Measurements from ENCODE around the gene DYNLL2. TPM values are rescaled to one million over a fixed set of nuclear protein-coding genes. Genes with fewer than 3 reads are reported as not detected.
"Not testable (repeated sequence)": the region's sequence is repeated elsewhere in the genome, so short reads cannot be mapped to it uniquely, and the experiment has no call there.

DYNLL2 gene
- total RNA-seq, 1 donor from 2014 or later, result 16.1 TPM

GRCh38 chr17:58072862-58073261 is 10.4 kb upstream of the DYNLL2 start:
- no peak for DNase-seq

GRCh38 chr17:58073266-58073665 is 10.0 kb upstream of the DYNLL2 start:
- DNase-seq, result not testable (repeated sequence)

GRCh38 chr17:58074406-58074805 is 8.8 kb upstream of the DYNLL2 start:
- DNase-seq, result not testable (repeated sequence)

- DNase-seq, result no peak
Measured at GRCh38 chr17:58079300-58080033, 3.8 kb upstream of the DYNLL2 start.

DNA sequence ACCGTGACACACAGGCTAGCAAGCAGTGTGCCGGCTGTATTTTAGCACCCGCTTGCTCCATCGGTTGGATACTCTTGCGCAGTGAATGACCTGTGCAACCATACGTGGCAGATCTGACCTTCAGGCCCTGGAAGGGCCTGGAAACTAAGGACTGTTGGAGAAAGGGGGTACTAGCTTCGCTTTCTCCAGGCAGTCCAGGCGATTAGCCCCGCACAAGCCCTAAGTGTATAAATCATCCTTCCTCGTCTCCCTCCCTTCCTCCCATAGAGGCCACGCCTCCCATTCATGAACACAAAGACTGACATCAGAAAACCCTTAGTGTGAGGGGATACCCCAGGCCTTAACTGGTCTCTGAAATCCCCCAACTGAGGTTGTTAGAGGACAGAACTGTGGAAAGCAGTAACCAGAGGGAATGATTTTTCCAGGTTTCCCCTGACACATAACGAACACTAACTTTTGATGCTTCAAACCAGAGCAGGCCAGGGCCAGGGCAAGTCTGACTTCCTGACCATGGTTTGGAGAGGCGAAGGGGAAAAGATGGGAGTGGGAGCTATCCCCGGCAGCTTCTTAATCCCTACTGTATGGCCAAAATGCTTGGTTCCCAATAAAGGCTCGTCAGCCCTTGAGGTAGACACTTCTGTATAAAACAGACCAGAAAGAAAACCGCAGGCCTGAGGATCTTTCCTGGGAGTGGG is 1.4 kb upstream of the DYNLL2 start:
- no peak for DNase-seq

DNA sequence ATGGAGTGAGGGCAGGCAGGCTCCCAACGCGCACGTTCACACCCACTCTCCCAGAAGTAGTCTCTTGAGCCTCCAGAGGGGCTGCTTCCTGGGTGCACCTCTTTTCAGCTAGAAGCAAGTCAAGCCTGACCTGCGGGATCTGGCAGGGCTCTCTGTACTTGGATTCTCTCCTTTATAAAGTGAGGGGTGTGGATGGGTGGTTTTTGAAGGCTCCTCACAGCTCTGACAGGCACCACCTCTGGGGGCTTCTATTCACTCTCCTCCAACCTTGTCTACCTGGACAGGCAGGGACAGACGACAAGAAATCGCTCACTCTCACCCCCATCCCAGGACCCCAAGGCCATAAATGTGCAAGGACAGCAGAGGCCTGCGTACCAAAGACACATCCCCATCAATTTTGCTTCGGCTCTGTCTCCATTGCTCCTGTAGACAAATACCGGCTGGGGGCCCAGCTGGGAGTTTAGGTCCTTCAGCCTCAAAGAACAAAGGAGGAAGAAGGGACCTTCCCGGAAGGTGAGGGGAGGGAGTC is 814 bp upstream of the DYNLL2 start:
- DNase-seq, result no peak

GRCh38 chr17:58083491-58084316 is 485 bp downstream of the DYNLL2 start:
- no peak for DNase-seq

DNA sequence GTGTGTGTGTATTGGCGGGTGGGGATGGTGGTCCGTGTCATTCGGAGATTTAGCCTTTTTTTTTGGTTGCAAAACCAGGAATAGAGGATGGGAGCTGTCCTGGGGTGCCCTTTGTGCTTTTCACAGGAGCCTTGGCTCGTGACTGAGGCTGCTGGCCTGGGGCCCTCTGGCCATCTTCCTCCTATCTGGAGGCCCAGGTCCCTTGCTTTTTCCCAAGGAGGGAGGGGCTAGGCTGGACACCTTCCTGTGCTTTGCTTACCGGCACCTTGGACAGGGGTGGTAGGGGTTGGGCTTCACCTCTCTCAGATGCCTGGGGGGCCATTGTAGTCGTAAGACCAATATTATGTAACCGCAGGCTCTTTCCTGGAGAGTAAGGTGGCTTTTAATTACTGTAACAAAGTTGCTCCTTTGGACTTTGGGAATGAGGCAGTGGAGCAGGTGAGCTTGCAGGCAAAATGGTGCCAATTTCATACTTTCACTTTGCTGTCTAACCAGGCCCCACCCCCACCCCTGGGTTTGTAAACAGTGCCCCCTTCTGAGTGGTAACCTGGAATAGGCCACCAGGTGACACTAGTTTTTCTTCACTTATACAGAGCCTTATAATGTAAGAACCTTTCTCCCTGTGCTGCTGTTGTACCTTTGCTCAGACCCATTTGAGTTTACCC is 1.2 kb downstream of the DYNLL2 start:
- no peak for DNase-seq

DNA sequence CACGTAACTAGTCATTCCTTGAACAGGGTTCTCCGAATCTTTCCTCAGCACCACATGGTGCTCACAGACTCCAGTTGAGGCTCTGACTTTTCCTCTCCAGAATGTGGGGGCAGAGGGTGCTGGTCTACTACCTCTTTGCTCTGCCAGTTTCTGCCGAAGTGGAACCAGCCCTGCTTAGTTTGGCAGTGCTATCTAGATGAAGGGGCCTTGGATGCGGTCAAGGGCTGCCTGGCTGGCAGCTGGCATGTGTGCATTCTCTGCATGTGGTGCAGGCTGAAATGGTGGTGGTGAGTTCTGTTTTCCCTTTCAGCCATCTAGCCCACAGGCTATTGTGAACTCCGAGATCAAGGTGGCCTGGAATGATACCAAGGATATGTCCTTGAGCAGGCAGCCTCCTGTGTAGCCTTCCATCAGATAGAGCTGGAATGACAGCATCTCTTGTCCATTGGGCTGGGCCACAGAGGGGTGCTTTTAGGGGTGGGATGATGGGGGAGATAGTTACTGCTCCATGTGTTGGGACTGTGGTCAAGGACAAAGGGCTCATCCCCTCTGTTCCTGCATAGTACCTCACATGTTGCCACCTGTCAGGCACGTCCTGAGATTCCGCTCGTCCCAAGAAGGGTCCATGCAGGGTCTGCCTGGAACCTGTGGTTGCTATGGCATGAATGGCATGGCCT is 2.0 kb downstream of the DYNLL2 start:
- DNase-seq, result no peak

GRCh38 chr17:58086953-58087352 is 3.7 kb downstream of the DYNLL2 start:
- DNase-seq, result no peak

- DNase-seq, result no peak
Measured at GRCh38 chr17:58088624-58089023, 5.4 kb downstream of the DYNLL2 start.

DNA sequence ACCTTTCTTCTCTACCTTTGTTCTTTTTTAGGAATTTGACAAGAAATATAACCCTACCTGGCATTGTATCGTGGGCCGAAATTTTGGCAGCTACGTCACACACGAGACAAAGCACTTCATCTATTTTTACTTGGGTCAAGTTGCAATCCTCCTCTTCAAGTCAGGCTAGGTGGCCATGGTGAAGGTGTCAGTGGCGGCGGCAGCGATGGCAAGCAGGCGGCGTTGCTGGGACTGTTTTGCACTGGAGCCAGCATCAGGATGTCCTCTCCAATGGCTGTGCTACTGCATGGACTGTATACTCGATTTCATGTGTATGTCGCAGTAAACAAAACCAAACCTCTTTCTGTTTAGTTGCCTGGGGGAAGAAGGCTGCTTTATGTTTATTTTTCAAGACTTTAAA is 5.9 kb downstream of the DYNLL2 start:
- DNase-seq, result no peak

- no peak for DNase-seq
Measured at GRCh38 chr17:58091024-58091567, 7.9 kb downstream of the DYNLL2 start.

DNA sequence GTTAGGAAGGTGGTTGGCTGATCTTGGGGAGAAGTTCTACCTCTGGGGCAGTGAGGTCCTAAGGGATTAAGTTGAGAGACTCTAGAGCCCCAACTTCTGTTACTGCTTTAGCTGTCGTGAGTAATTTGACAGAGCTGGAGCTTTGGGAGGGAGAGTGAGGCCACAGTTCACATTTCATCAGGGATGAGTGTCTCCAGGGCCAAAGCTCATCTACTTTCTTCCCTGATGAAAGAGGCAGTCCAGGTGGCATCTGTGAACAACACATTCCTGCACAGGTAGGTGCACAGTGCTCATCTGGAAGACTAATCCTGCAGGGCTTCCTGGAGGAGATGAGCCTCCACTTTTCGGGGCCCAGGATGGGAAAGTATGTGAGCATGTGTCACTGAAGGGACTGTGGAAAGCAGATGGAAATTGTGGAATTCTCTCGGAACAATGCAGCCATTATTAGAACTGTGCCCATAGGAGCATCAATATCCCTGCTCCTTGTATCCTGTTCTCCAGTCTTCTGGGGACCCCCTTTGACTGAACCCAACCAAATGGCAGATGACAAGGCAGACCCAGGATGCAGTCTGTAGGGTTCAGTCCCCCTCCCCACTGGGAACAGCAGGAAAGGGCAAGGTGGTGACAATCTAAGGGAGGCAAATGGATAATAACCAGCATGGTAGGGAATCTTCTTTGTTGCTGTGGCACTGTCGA is 9.0 kb downstream of the DYNLL2 start:
- no peak for DNase-seq

DNA sequence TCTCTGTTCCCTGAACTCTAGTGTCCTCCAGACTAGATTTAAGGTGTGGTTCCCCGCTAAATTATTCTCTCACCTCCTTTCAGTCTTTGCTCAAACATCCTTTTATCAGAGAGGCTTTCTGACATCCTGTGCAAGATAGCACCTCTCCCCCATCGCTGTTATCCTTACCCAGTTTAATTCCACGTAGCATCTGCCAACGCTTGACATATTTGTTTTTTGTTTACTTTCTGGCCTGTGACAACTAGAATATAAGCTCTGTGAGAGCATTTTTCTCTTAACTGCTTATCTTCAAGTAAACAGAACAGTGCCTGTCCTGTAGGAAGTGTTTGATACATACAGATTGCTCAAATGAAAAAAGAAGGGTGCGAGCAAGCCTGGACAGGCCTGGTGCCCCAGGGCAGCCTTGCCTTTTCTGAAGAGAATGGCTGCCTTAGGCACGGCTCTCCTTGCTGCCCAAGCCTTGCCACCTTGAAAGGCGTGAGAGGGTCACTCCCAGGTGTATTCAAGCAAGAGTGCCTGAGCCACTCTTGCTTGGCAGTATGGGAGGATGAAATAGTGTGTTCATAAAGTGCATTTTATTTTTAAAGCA is 9.7 kb downstream of the DYNLL2 start:
- no peak for DNase-seq

- no peak for DNase-seq
Measured at GRCh38 chr17:58094118-58094517, 10.9 kb downstream of the DYNLL2 start.

- no peak for DNase-seq
Measured at GRCh38 chr17:58096892-58097291, 13.7 kb downstream of the DYNLL2 start.

DNA sequence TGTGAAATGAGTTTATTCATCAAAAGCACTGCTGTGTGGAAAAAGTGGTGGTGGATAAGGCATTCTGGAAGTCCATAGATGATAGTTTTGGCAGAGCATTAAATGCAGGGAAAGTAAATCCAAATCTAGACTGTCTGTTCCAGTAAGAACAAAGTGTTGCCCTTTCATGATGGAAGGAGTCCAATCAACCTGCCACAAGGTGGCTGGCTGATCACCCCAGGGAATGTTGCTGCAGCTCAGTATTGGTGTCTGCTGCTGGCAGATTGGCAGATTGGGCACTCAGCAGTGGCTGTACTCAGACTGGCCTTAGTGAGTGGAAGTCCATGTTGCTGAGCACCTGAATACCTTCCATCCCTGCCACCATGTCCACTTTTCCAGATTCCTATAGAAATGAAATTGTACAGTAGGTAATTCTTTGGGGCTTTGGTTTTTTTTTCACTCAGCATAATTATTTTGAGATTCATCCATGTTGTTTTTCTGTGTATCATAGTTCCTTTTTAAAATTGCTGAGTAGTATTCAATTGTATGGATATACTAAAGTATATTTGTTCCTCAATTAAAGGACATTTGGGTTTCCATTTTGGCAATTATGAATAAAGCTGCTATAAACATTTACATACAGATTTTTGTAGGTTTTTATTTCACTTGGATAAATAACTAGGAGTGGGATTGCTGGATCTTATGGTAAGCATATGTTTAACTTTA is 14.3 kb downstream of the DYNLL2 start:
- DNase-seq, result no peak

- no peak for DNase-seq
Measured at GRCh38 chr17:58100506-58100905, 17.3 kb downstream of the DYNLL2 start.

- DNase-seq, result not testable (repeated sequence)
Measured at GRCh38 chr17:58101898-58102297, 18.7 kb downstream of the DYNLL2 start.

Data from skin of body (tissue), 2 donors.